ENCODE results near the gene TTLL8.

DNA sequence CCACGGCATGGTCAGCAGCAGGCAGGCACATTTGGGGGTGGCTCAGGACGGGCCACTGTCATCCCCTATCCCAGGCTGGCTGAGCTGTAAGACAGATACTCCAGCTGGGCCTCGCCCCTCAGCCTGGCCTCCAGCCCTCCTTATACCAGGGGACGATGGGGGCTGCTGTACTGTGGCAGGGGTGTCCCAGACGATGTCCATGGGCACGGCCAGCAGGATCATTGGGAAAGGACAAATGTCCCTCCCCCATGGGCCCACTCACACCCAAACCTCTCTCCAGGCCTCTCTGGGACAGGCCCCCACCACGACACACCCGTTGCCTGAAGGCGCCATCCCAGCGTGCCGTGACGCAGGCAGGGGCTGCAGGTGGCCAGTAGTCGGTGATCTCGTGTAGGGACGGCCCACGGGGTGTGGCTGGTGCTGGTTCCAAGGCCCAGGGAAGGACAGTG, 44.0 kb downstream of the TTLL8 start:
- TF ChIP-seq CTCF (IDR thresholded peaks at IDR 0.05) (no peak), POLR2A (IDR thresholded peaks at IDR 0.05) (no peak)
